ENCODE data around the gene DUS1L. TPM values are rescaled to one million over a fixed set of nuclear protein-coding genes. Genes with fewer than 3 reads are reported as not detected.

Gene DUS1L
- total RNA-seq, 4 donors from 2014 or later: 98.6 to 306 (median 132) TPM

- intact Hi-C loops (cut with DNase I; ENCODE audit: low total_unique reads): no loop called here
- Histone ChIP-seq H3K4me1 (peaks cover 19 to 34% (median 31%) of the 10 kb centered on the region in 4 donors), H3K9me3 (no peaks in the 10 kb centered on the region), H3K36me3 (no peaks in the 10 kb centered on the region), H3K4me3 (no peak overlapping the region), H3K27ac (no peak overlapping the region), H3K27me3 (no peaks in the 10 kb centered on the region)
- in situ Hi-C loops (cut with MboI; ENCODE audit: low pct_ligation_motif_present in 1 of 4, low pct_unique_long_range_greater_than_20kb in 1 of 4, low sequenced_read_pairs in 3 of 4): no loop called here
- TF ChIP-seq POLR2A (IDR thresholded peaks at IDR 0.05): no peak
- TF ChIP-seq POLR2AphosphoS5 (IDR thresholded peaks at IDR 0.05): no peak
- TF ChIP-seq CTCF (IDR thresholded peaks at IDR 0.05): no peak
- no peak for TF ChIP-seq EP300 (IDR thresholded peaks at IDR 0.05; ENCODE audit: low read depth)
- 91% methylated on average over 33 of the region's 33 CpGs; no CpG with 5 or more reads in 1 of the 2 donors for WGBS, 2 donors (ENCODE audit: low coverage in 1 of 2)
- no peak for DNase-seq
Observed at GRCh38 chr17:82018989-82019689, 46.5 kb downstream of the DUS1L start.

- TF ChIP-seq POLR2A (IDR thresholded peaks at IDR 0.05): no peak
- no peak for TF ChIP-seq CTCF (IDR thresholded peaks at IDR 0.05)
- no peak for TF ChIP-seq POLR2AphosphoS5 (IDR thresholded peaks at IDR 0.05)
- TF ChIP-seq EP300 (IDR thresholded peaks at IDR 0.05; ENCODE audit: low read depth): no peak
- H3K4me3 ChIP-seq: no peak overlapping the region
- in situ Hi-C loops (cut with MboI; ENCODE audit: low pct_ligation_motif_present in 1 of 4, low pct_unique_long_range_greater_than_20kb in 1 of 4, low sequenced_read_pairs in 3 of 4) (no loop called here), intact Hi-C loops (cut with DNase I; ENCODE audit: low total_unique reads) (no loop called here)
- H3K4me1 ChIP-seq: peaks cover 13 to 28% (median 24%) of the 10 kb centered on the region in 4 donors
- no peaks in the 10 kb centered on the region for H3K36me3 ChIP-seq
- H3K27ac ChIP-seq: no peak overlapping the region
- no peaks in the 10 kb centered on the region for H3K9me3 ChIP-seq
- WGBS, 2 donors (ENCODE audit: low coverage in 1 of 2): 33 to 77% methylated on average over 1 to 19 of the region's 19 CpGs
- no peak for DNase-seq
- H3K27me3 ChIP-seq: no peaks in the 10 kb centered on the region
Observed at GRCh38 chr17:82018152-82018988, 47.2 kb downstream of the DUS1L start.

- Histone ChIP-seq H3K27me3 (no peaks in the 10 kb centered on the region), H3K4me3 (no peak overlapping the region), H3K4me1 (peaks cover 13 to 28% (median 24%) of the 10 kb centered on the region in 4 donors), H3K9me3 (no peaks in the 10 kb centered on the region), H3K36me3 (no peaks in the 10 kb centered on the region), H3K27ac (no peak overlapping the region)
- in situ Hi-C loops (cut with MboI; ENCODE audit: low pct_ligation_motif_present in 1 of 4, low pct_unique_long_range_greater_than_20kb in 1 of 4, low sequenced_read_pairs in 3 of 4): no loop called here
- WGBS, 2 donors (ENCODE audit: low coverage in 1 of 2): 73% methylated on average over 13 of the region's 13 CpGs; no CpG with 5 or more reads in 1 of the 2 donors
- intact Hi-C loops (cut with DNase I; ENCODE audit: low total_unique reads): no loop called here
- DNase-seq: no peak
- no peak for TF ChIP-seq POLR2A (IDR thresholded peaks at IDR 0.05)
- no peak for TF ChIP-seq EP300 (IDR thresholded peaks at IDR 0.05; ENCODE audit: low read depth)
- no peak for TF ChIP-seq POLR2AphosphoS5 (IDR thresholded peaks at IDR 0.05)
Observed at GRCh38 chr17:82017612-82018151, 47.9 kb downstream of the DUS1L start.

GRCh38 chr17:82016875-82017459 lies 48.6 kb downstream of the DUS1L start:
- DNase-seq: no peak
- no peak for TF ChIP-seq EP300 (IDR thresholded peaks at IDR 0.05; ENCODE audit: low read depth)
- no peak overlapping the region for H3K27ac ChIP-seq
- WGBS, 2 donors (ENCODE audit: low coverage in 1 of 2): 70 to 85% methylated on average over 2 to 24 of the region's 24 CpGs
- intact Hi-C loops (cut with DNase I; ENCODE audit: low total_unique reads) (no loop called here), in situ Hi-C loops (cut with MboI; ENCODE audit: low pct_ligation_motif_present in 1 of 4, low pct_unique_long_range_greater_than_20kb in 1 of 4, low sequenced_read_pairs in 3 of 4) (no loop called here)
- no peaks in the 10 kb centered on the region for H3K27me3 ChIP-seq
- H3K4me3 ChIP-seq: no peak overlapping the region
- peaks cover 11 to 26% (median 20%) of the 10 kb centered on the region in 4 donors for H3K4me1 ChIP-seq
- H3K36me3 ChIP-seq: no peaks in the 10 kb centered on the region
- H3K9me3 ChIP-seq: no peaks in the 10 kb centered on the region
